Adipocyte (in vitro differentiated cells): ENCODE results near the gene OSTC.
A peak's percentile ranks its signal among the peaks of the same experiment; 100 is the strongest.
"Not testable (repeated sequence)": the region's sequence is repeated elsewhere in the genome, so short reads cannot be mapped to it uniquely, and the experiment has no call there.

ENCODE experiments used
- DNase-seq: peaks from one replicate; pipeline ENCODE4 v3.0.0-alpha.2; 2015; ENCODE audit warnings: low read depth
- H3K27me3 ChIP-seq: replicated peaks from 2 replicates; pipeline ENCODE4 v1.7.0; 2013; ENCODE audit warnings: mild to moderate bottlenecking, low read length, moderate library complexity; ENCODE audit not compliant: control insufficient read depth, insufficient read depth
- H3K36me3 ChIP-seq: 2 replicates; pipeline ENCODE4 v1.7.0; 2013; ENCODE audit warnings: low read length, mild to moderate bottlenecking, moderate library complexity; ENCODE audit not compliant: control insufficient read depth, insufficient read depth, severe bottlenecking
- H3K4me1 ChIP-seq: 2 replicates; pipeline ENCODE4 v1.7.0; 2013; ENCODE audit warnings: mild to moderate bottlenecking, low read length, moderate library complexity; ENCODE audit not compliant: control insufficient read depth, insufficient read depth
- H3K4me3 ChIP-seq: 2 replicates; pipeline ENCODE4 v1.7.0; 2013; ENCODE audit warnings: mild to moderate bottlenecking, low read length, moderate library complexity
- H3K9ac ChIP-seq: 2 replicates; pipeline ENCODE4 v1.7.0; 2013; ENCODE audit warnings: mild to moderate bottlenecking, low read length, moderate library complexity
- H3K9me3 ChIP-seq: 2 replicates; pipeline ENCODE4 v1.7.0; 2013; ENCODE audit warnings: mild to moderate bottlenecking, low read length, moderate library complexity; ENCODE audit not compliant: control insufficient read depth

The OSTC gene

GRCh38 chr4:108696160-108696559 lies 45.8 kb downstream of the OSTC start:
- no peaks in the 10 kb centered on the region for H3K9me3 ChIP-seq
- no peaks in the 10 kb centered on the region for H3K36me3 ChIP-seq
- no peak overlapping the region for H3K9ac ChIP-seq
- no peaks in the 10 kb centered on the region for H3K27me3 ChIP-seq
- no peak overlapping the region for H3K4me3 ChIP-seq
- H3K4me1 ChIP-seq = peaks cover 31% of the 10 kb centered on the region
- DNase-seq = no peak

GRCh38 chr4:108700081-108700757 lies 49.8 kb downstream of the OSTC start:
- H3K36me3 ChIP-seq = no peaks in the 10 kb centered on the region
- no peaks in the 10 kb centered on the region for H3K27me3 ChIP-seq
- H3K4me3 ChIP-seq = no peak overlapping the region
- H3K9me3 ChIP-seq = no peaks in the 10 kb centered on the region
- no peak overlapping the region for H3K9ac ChIP-seq
- H3K4me1 ChIP-seq = peaks cover 24% of the 10 kb centered on the region
- peak; percentile 75 for DNase-seq

- no peak overlapping the region for H3K9ac ChIP-seq
Measured at GRCh38 chr4:108702960-108703359, 52.6 kb downstream of the OSTC start.

GRCh38 chr4:108703370-108703769 lies 53.0 kb downstream of the OSTC start:
- no peaks in the 10 kb centered on the region for H3K36me3 ChIP-seq
- no peaks in the 10 kb centered on the region for H3K27me3 ChIP-seq
- no peak for DNase-seq
- H3K4me1 ChIP-seq = peaks cover 20% of the 10 kb centered on the region
- H3K4me3 ChIP-seq = no peak overlapping the region
- no peaks in the 10 kb centered on the region for H3K9me3 ChIP-seq
- no peak overlapping the region for H3K9ac ChIP-seq

More at GRCh38 chr4:108702960-108703359, 52.6 kb downstream of the OSTC start:
- peaks cover 20% of the 10 kb centered on the region for H3K4me1 ChIP-seq
- DNase-seq = peak; percentile 23
- H3K36me3 ChIP-seq = no peaks in the 10 kb centered on the region
- H3K9me3 ChIP-seq = no peaks in the 10 kb centered on the region
- H3K4me3 ChIP-seq = no peak overlapping the region
- no peaks in the 10 kb centered on the region for H3K27me3 ChIP-seq

GRCh38 chr4:108703966-108704365 lies 53.6 kb downstream of the OSTC start:
- no peak overlapping the region for H3K9ac ChIP-seq
- no peaks in the 10 kb centered on the region for H3K36me3 ChIP-seq
- no peak for DNase-seq
- peaks cover 20% of the 10 kb centered on the region for H3K4me1 ChIP-seq
- no peaks in the 10 kb centered on the region for H3K27me3 ChIP-seq
- H3K9me3 ChIP-seq = no peaks in the 10 kb centered on the region
- no peak overlapping the region for H3K4me3 ChIP-seq

GRCh38 chr4:108706289-108706688 lies 55.9 kb downstream of the OSTC start:
- H3K36me3 ChIP-seq = no peaks in the 10 kb centered on the region
- no peaks in the 10 kb centered on the region for H3K9me3 ChIP-seq
- DNase-seq = no peak
- H3K27me3 ChIP-seq = no peaks in the 10 kb centered on the region
- peaks cover 7% of the 10 kb centered on the region for H3K4me1 ChIP-seq
- H3K4me3 ChIP-seq = no peak overlapping the region
- no peak overlapping the region for H3K9ac ChIP-seq

GRCh38 chr4:108709234-108709633 lies 58.8 kb downstream of the OSTC start:
- Histone ChIP-seq H3K4me1 (no peaks in the 10 kb centered on the region), H3K9me3 (no peaks in the 10 kb centered on the region), H3K27me3 (no peaks in the 10 kb centered on the region), H3K36me3 (no peaks in the 10 kb centered on the region), H3K9ac (no peak overlapping the region), H3K4me3 (no peak overlapping the region)
- no peak for DNase-seq

- DNase-seq = no peak
- Histone ChIP-seq H3K36me3 (no peaks in the 10 kb centered on the region), H3K9me3 (no peaks in the 10 kb centered on the region), H3K4me1 (no peaks in the 10 kb centered on the region), H3K9ac (no peak overlapping the region), H3K4me3 (no peak overlapping the region), H3K27me3 (no peaks in the 10 kb centered on the region)
Measured at GRCh38 chr4:108709722-108710121, 59.3 kb downstream of the OSTC start.

GRCh38 chr4:108710578-108710977 lies 60.2 kb downstream of the OSTC start:
- H3K9me3 ChIP-seq, H3K27me3 ChIP-seq, H3K4me1 ChIP-seq, H3K9ac ChIP-seq, H3K36me3 ChIP-seq, DNase-seq, H3K4me3 ChIP-seq: not testable (repeated sequence)

- Histone ChIP-seq H3K4me3 (no peak overlapping the region), H3K27me3 (no peaks in the 10 kb centered on the region), H3K9me3 (no peaks in the 10 kb centered on the region), H3K4me1 (no peaks in the 10 kb centered on the region), H3K36me3 (no peaks in the 10 kb centered on the region), H3K9ac (no peak overlapping the region)
- peak; percentile 38 for DNase-seq
Measured at GRCh38 chr4:108714880-108715279, 64.5 kb downstream of the OSTC start.

GRCh38 chr4:108716340-108716739 lies 65.9 kb downstream of the OSTC start:
- H3K9me3 ChIP-seq = no peaks in the 10 kb centered on the region
- no peak for DNase-seq
- H3K4me3 ChIP-seq = no peak overlapping the region
- no peaks in the 10 kb centered on the region for H3K27me3 ChIP-seq
- no peaks in the 10 kb centered on the region for H3K36me3 ChIP-seq
- H3K9ac ChIP-seq = no peak overlapping the region
- H3K4me1 ChIP-seq = no peaks in the 10 kb centered on the region

GRCh38 chr4:108717386-108717785 lies 67.0 kb downstream of the OSTC start:
- H3K4me3 ChIP-seq = no peak overlapping the region
- H3K9ac ChIP-seq = no peak overlapping the region
- no peaks in the 10 kb centered on the region for H3K36me3 ChIP-seq
- no peaks in the 10 kb centered on the region for H3K9me3 ChIP-seq
- no peaks in the 10 kb centered on the region for H3K4me1 ChIP-seq
- H3K27me3 ChIP-seq = peaks cover 5% of the 10 kb centered on the region
- no peak for DNase-seq
